Neural progenitor cell (in vitro differentiated cells): ENCODE results near the gene ANKRD28. TPM values are rescaled to one million over a fixed set of nuclear protein-coding genes. Genes with fewer than 3 reads are reported as not detected.

ENCODE experiments used
- DNase-seq: peaks from one replicate; pipeline ENCODE4 v3.0.0-alpha.2; 2016; ENCODE audit warnings: low spot score
- H2AFZ ChIP-seq: fragments of 200-600 bp; sonication (generic); replicated peaks from 2 replicates; pipeline ENCODE4 v1.6.1; 2016; ENCODE audit warnings: antibody characterized with exemption
- H3F3A ChIP-seq: fragments of 200-600 bp; sonication (generic); 2 replicates; pipeline ENCODE4 v1.6.1; 2016; ENCODE audit warnings: antibody characterized with exemption, low read depth
- H3K27ac ChIP-seq: fragments of 200-600 bp; sonication (generic); 2 replicates; pipeline ENCODE4 v1.5.1; 2016; ENCODE audit warnings: mild to moderate bottlenecking
- H3K27me3 ChIP-seq: fragments of 200-600 bp; sonication (generic); 2 replicates; pipeline ENCODE4 v1.6.1; 2016; ENCODE audit warnings: mild to moderate bottlenecking, moderate library complexity
- H3K36me3 ChIP-seq: fragments of 200-600 bp; sonication (generic); 2 replicates; pipeline ENCODE4 v1.5.1; 2016
- H3K4me1 ChIP-seq: fragments of 200-600 bp; sonication (generic); 2 replicates; pipeline ENCODE4 v1.6.1; 2016; ENCODE audit warnings: mixed run types
- H3K4me2 ChIP-seq: fragments of 200-600 bp; sonication (generic); 2 replicates; pipeline ENCODE4 v1.6.1; 2016
- H3K4me3 ChIP-seq: fragments of 200-600 bp; sonication (generic); 2 replicates; pipeline ENCODE4 v1.5.1; 2016
- H3K79me2 ChIP-seq: fragments of 200-600 bp; sonication (generic); 2 replicates; pipeline ENCODE4 v1.6.1; 2016; ENCODE audit warnings: low read depth
- H3K9ac ChIP-seq: fragments of 200-600 bp; sonication (generic); 2 replicates; pipeline ENCODE4 v1.6.1; 2016
- H3K9me3 ChIP-seq: fragments of 200-600 bp; sonication (generic); 2 replicates; pipeline ENCODE4 v1.5.1; 2016; ENCODE audit warnings: low read depth
- H4K20me1 ChIP-seq: fragments of 200-600 bp; sonication (generic); 2 replicates; pipeline ENCODE4 v1.6.1; 2016; ENCODE audit warnings: low read depth
- H3K27ac Mint-ChIP-seq: 3 replicates; pipeline ENCODE4 v1.8.0; 2021; ENCODE audit warnings: mixed read lengths
- H3K27me3 Mint-ChIP-seq: 2 replicates; pipeline ENCODE4 v1.8.0; 2022; ENCODE audit warnings: low read depth, mild to moderate bottlenecking, inconsistent platforms, moderate library complexity, mixed read lengths; ENCODE audit not compliant: insufficient read depth
- H3K36me3 Mint-ChIP-seq: 3 replicates; pipeline ENCODE4 v1.8.0; 2021; ENCODE audit warnings: mixed read lengths
- H3K4me1 Mint-ChIP-seq: 3 replicates; pipeline ENCODE4 v1.8.0; 2021; ENCODE audit warnings: mixed read lengths
- H3K4me3 Mint-ChIP-seq: 3 replicates; pipeline ENCODE4 v1.8.0; 2021; ENCODE audit warnings: mild to moderate bottlenecking, moderate library complexity, mixed read lengths
- H3K9me3 Mint-ChIP-seq: 3 replicates; pipeline ENCODE4 v1.8.0; 2020; ENCODE audit warnings: mixed read lengths
- CTCF ChIP-seq: fragments of 200-600 bp; sonication (generic); IDR thresholded peaks from 2 replicates; pipeline ENCODE4 v1.5.1; 2017; ENCODE audit warnings: antibody characterized with exemption, mild to moderate bottlenecking
- EZH2 ChIP-seq: fragments of 200-600 bp; sonication (generic); IDR thresholded peaks from 2 replicates; pipeline ENCODE4 v1.6.1; 2017; ENCODE audit warnings: antibody characterized with exemption, mild to moderate bottlenecking, moderate library complexity
- EZH2phosphoT487 ChIP-seq: fragments of 200-600 bp; sonication (generic); IDR thresholded peaks from 2 replicates; pipeline ENCODE4 v1.6.1; 2017; ENCODE audit warnings: antibody characterized with exemption
- total RNA-seq: library from RNA; depleted of rRNA; stranded (reverse); fragments of >200 nt; gene quantifications from 2 replicates; pipeline ENCODE4 v1.2.3, GENCODE V29; 2015; ENCODE audit warnings: low replicate concordance

The ANKRD28 gene
- total RNA-seq, 1 donor from 2014 or later, result 36.4 TPM

DNA sequence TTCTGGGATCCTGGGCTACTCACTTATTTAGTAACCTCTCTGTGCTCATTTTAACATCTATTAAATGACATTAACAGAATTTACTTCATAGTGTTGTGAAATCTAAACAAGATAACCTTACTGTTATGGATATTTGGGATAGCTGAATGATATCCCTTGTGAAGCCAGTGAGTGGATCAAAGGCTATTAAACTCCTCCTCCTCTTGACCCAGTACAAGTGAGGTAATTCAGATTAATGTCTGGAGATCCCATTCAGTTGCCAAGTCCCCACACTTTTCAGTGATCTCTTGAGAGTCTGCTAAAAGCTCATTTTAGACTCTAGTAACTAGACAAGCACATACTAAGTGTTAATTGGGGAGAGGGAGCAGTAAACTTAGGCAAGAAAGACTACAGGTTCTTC lies 2.5 kb upstream of the ANKRD28 start:
- H3K9ac ChIP-seq, result no peak overlapping the region
- no peaks in the 10 kb centered on the region for H3K9me3 ChIP-seq
- H3K27ac ChIP-seq, result no peak overlapping the region
- no peaks in the 10 kb centered on the region for H4K20me1 ChIP-seq
- H3K36me3 ChIP-seq, result no peaks in the 10 kb centered on the region
- no peak overlapping the region for H3K4me3 ChIP-seq
- H3K36me3 Mint-ChIP-seq, result peaks cover 4% of the 10 kb centered on the region
- no peak overlapping the region for H2AFZ ChIP-seq
- peaks cover 40% of the 10 kb centered on the region for H3K79me2 ChIP-seq
- no peaks in the 10 kb centered on the region for H3K27me3 Mint-ChIP-seq
- H3K4me3 Mint-ChIP-seq, result no peak overlapping the region
- H3K4me2 ChIP-seq, result no peak overlapping the region
- TF ChIP-seq EZH2phosphoT487, result no peak
- no peak for TF ChIP-seq CTCF
- no peak for TF ChIP-seq EZH2
- peaks cover 16% of the 10 kb centered on the region for H3F3A ChIP-seq
- H3K4me1 Mint-ChIP-seq, result peaks cover 33% of the 10 kb centered on the region
- no peaks in the 10 kb centered on the region for H3K27me3 ChIP-seq
- no peak overlapping the region for H3K27ac Mint-ChIP-seq
- no peak for DNase-seq
- H3K9me3 Mint-ChIP-seq, result no peaks in the 10 kb centered on the region
- H3K4me1 ChIP-seq, result peaks cover 36% of the 10 kb centered on the region

- Mint-ChIP-seq H3K9me3 (no peaks in the 10 kb centered on the region), H3K36me3 (peaks cover 4% of the 10 kb centered on the region), H3K4me3 (peak overlapping the region; percentile 73), H3K27ac (peak overlapping the region; percentile 44), H3K4me1 (peaks cover 43% of the 10 kb centered on the region), H3K27me3 (no peaks in the 10 kb centered on the region)
- Histone ChIP-seq H3K4me1 (peaks cover 45% of the 10 kb centered on the region), H3K9ac (no peak overlapping the region), H3K4me2 (peak overlapping the region; percentile 79), H3K4me3 (peak overlapping the region; percentile 43), H3K27me3 (no peaks in the 10 kb centered on the region), H4K20me1 (no peaks in the 10 kb centered on the region), H3K79me2 (peaks cover 46% of the 10 kb centered on the region), H3K36me3 (no peaks in the 10 kb centered on the region), H3K27ac (no peak overlapping the region), H3F3A (peaks cover 16% of the 10 kb centered on the region), H2AFZ (no peak overlapping the region), H3K9me3 (no peaks in the 10 kb centered on the region)
- DNase-seq, result no peak
- TF ChIP-seq EZH2phosphoT487 (no peak), CTCF (no peak), EZH2 (no peak)
These were observed 910 bp upstream of the ANKRD28 start for GRCh38 chr3:15798533-15799245.

GRCh38 chr3:15796771-15797641 lies 773 bp downstream of the ANKRD28 start:
- Mint-ChIP-seq H3K4me1 (peaks cover 43% of the 10 kb centered on the region), H3K4me3 (peak overlapping the region; percentile 88), H3K27me3 (no peaks in the 10 kb centered on the region), H3K27ac (peak overlapping the region; percentile 97), H3K36me3 (peaks cover 9% of the 10 kb centered on the region), H3K9me3 (peaks cover 5% of the 10 kb centered on the region)
- Histone ChIP-seq H3K4me2 (peak overlapping the region; percentile 79), H3K9me3 (no peaks in the 10 kb centered on the region), H3K4me1 (peaks cover 45% of the 10 kb centered on the region), H2AFZ (peak overlapping the region; percentile 47), H3F3A (peaks cover 16% of the 10 kb centered on the region), H3K4me3 (peak overlapping the region; percentile 43), H3K27ac (peak overlapping the region; percentile 85), H4K20me1 (no peaks in the 10 kb centered on the region), H3K9ac (no peak overlapping the region), H3K36me3 (no peaks in the 10 kb centered on the region), H3K27me3 (no peaks in the 10 kb centered on the region), H3K79me2 (peaks cover 43% of the 10 kb centered on the region)
- DNase-seq, result peak; percentile 60
- no peak for TF ChIP-seq EZH2phosphoT487
- TF ChIP-seq CTCF, result no peak
- no peak for TF ChIP-seq EZH2
